ENCODE results near the gene SUPT5H. TPM values are rescaled to one million over a fixed set of nuclear protein-coding genes. Genes with fewer than 3 reads are reported as not detected.

The SUPT5H gene
- total RNA-seq, 1 donor = 91.2 TPM

DNA sequence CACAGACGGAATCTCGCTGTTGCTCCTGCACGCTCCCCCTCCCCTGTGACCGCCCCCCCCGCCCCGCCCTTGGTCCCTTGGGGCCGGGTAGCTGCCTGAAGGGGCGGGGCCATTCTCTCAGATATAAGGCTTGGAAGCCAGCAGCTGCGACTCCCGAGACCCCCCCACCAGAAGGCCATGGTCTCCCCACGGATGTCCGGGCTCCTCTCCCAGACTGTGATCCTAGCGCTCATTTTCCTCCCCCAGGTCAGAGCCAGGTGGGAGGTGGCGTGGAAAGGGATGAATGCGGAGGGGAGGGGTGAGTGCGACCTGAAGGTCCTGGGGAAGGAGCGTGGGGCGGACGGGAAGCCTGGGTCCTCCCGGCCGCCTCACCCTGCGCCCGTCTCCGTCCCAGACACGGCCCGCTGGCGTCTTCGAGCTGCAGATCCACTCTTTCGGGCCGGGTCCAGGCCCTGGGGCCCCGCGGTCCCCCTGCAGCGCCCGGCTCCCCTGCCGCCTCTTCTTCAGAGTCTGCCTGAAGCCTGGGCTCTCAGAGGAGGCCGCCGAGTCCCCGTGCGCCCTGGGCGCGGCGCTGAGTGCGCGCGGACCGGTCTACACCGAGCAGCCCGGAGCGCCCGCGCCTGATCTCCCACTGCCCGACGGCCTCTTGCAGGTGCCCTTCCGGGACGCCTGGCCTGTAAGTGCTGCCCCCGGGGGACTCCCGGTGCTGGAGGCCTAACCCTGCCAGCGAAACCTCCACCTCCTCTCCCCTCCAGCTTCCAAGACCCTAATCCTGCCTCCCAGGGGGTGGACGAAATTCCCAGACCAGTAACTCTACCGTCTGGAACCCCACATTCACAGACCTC lies 53.6 kb downstream of the SUPT5H start, which contains the start of gene DLL3:
Gene DLL3, plus strand, starts transcription at position 150 of the 845 bp plus-strand sequence. Its CDS starts 28 bp downstream, at position 178.
- H3K36me3 ChIP-seq (ENCODE audit: insufficient read depth, low read length) = no peaks in the 10 kb centered on the region
- peak; percentile 68 for DNase-seq (ENCODE audit: insufficient read length, low spot score, missing footprints)

DNA sequence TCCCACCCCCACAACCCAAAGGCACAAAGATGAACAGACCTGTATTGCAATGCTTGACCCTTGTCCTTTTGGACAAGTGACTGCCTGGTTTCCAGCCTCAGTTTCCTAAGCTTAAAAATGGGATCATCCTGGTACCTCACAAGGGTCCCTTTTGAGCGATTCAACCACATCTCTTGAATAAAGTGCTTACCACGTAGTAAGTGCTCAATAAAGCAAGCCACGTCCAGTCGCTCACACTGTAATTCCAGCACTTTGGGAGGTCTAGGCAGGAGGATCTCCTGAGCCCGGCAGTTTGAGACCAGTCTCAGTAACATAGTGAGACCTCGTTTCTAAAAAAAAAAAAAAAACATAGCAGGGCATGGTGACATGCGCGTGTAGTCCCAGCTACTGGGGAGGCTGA lies 54.5 kb downstream of the SUPT5H start:
- Histone ChIP-seq H4K20me1 (ENCODE audit: insufficient read depth, low read length) (no peaks in the 10 kb centered on the region), H3K27ac (ENCODE audit: low read depth, low read length) (no peak overlapping the region), H3K79me2 (ENCODE audit: insufficient read depth, low read length) (no peaks in the 10 kb centered on the region), H3K4me2 (ENCODE audit: insufficient read depth, low read length) (no peak overlapping the region), H2AFZ (ENCODE audit: low read length) (no peak overlapping the region), H3K4me1 (ENCODE audit: insufficient read depth, low read length) (peaks cover 5% of the 10 kb centered on the region), H3K9me3 (ENCODE audit: low read depth, low read length) (no peaks in the 10 kb centered on the region), H3K4me3 (ENCODE audit: insufficient read depth, low read length) (no peak overlapping the region), H3K36me3 (ENCODE audit: insufficient read depth, low read length) (no peaks in the 10 kb centered on the region), H3K27me3 (ENCODE audit: insufficient read depth, low read length) (peaks cover 58% of the 10 kb centered on the region)
- no peak for TF ChIP-seq CTCF (IDR thresholded peaks at IDR 0.05; ENCODE audit: extremely low read depth, low read depth, low read length)
- no peak for DNase-seq (ENCODE audit: insufficient read length, low spot score, missing footprints)

More for the DNA sequence above, 53.6 kb downstream of the SUPT5H start, which contains the start of gene DLL3:
- H3K79me2 ChIP-seq (ENCODE audit: insufficient read depth, low read length) = no peaks in the 10 kb centered on the region
- H2AFZ ChIP-seq (ENCODE audit: low read length) = peak within 1 kb of the TSS; percentile 56
- H3K4me3 ChIP-seq (ENCODE audit: insufficient read depth, low read length) = peak within 1 kb of the TSS; percentile 46
- H3K4me1 ChIP-seq (ENCODE audit: insufficient read depth, low read length) = peaks cover 5% of the 10 kb centered on the region
- no peak for TF ChIP-seq CTCF (IDR thresholded peaks at IDR 0.05; ENCODE audit: extremely low read depth, low read depth, low read length)
- no peaks in the 10 kb centered on the region for H4K20me1 ChIP-seq (ENCODE audit: insufficient read depth, low read length)
- no peak within 1 kb of the TSS for H3K27ac ChIP-seq (ENCODE audit: low read depth, low read length)
- no peaks in the 10 kb centered on the region for H3K9me3 ChIP-seq (ENCODE audit: low read depth, low read length)
- H3K4me2 ChIP-seq (ENCODE audit: insufficient read depth, low read length) = peak within 1 kb of the TSS; percentile 66
- peaks cover 56% of the 10 kb centered on the region for H3K27me3 ChIP-seq (ENCODE audit: insufficient read depth, low read length)

GRCh38 chr19:39500543-39500942 lies 55.2 kb downstream of the SUPT5H start:
- Histone ChIP-seq H3K27ac (ENCODE audit: low read depth, low read length) (no peak overlapping the region), H3K4me3 (ENCODE audit: insufficient read depth, low read length) (no peak overlapping the region), H4K20me1 (ENCODE audit: insufficient read depth, low read length) (no peaks in the 10 kb centered on the region), H3K9me3 (ENCODE audit: low read depth, low read length) (no peaks in the 10 kb centered on the region), H3K4me1 (ENCODE audit: insufficient read depth, low read length) (peaks cover 5% of the 10 kb centered on the region), H3K36me3 (ENCODE audit: insufficient read depth, low read length) (no peaks in the 10 kb centered on the region), H2AFZ (ENCODE audit: low read length) (no peak overlapping the region), H3K27me3 (ENCODE audit: insufficient read depth, low read length) (peaks cover 61% of the 10 kb centered on the region), H3K4me2 (ENCODE audit: insufficient read depth, low read length) (no peak overlapping the region), H3K79me2 (ENCODE audit: insufficient read depth, low read length) (no peaks in the 10 kb centered on the region)
- peak; percentile 35 for DNase-seq (ENCODE audit: insufficient read length, low spot score, missing footprints)
- TF ChIP-seq CTCF (IDR thresholded peaks at IDR 0.05; ENCODE audit: extremely low read depth, low read depth, low read length) = no peak

- TF ChIP-seq CTCF (IDR thresholded peaks at IDR 0.05; ENCODE audit: extremely low read depth, low read depth, low read length) = no peak
- Histone ChIP-seq H3K27me3 (ENCODE audit: insufficient read depth, low read length) (peaks cover 60% of the 10 kb centered on the region), H3K4me1 (ENCODE audit: insufficient read depth, low read length) (peaks cover 5% of the 10 kb centered on the region), H3K79me2 (ENCODE audit: insufficient read depth, low read length) (no peaks in the 10 kb centered on the region), H3K9me3 (ENCODE audit: low read depth, low read length) (no peaks in the 10 kb centered on the region), H3K27ac (ENCODE audit: low read depth, low read length) (no peak overlapping the region), H3K4me3 (ENCODE audit: insufficient read depth, low read length) (no peak overlapping the region), H4K20me1 (ENCODE audit: insufficient read depth, low read length) (no peaks in the 10 kb centered on the region), H3K4me2 (ENCODE audit: insufficient read depth, low read length) (no peak overlapping the region), H3K36me3 (ENCODE audit: insufficient read depth, low read length) (no peaks in the 10 kb centered on the region), H2AFZ (ENCODE audit: low read length) (no peak overlapping the region)
- no peak for DNase-seq (ENCODE audit: insufficient read length, low spot score, missing footprints)
These were observed 56.0 kb downstream of the SUPT5H start for GRCh38 chr19:39501340-39501739.
